Measurements from ENCODE around the gene RNU7-1.
A peak's percentile ranks its signal among the peaks of the same experiment; 100 is the strongest.

Gene RNU7-1

GRCh38 chr12:6962285-6963015 is 18.8 kb downstream of the RNU7-1 start:
- DNase-seq (ENCODE audit: low read depth): no peak
- no peak overlapping the region for H3K4me3 ChIP-seq (ENCODE audit: control insufficient read depth, low read depth, low read length)
- TF ChIP-seq CTCF (IDR thresholded peaks at IDR 0.05; ENCODE audit: control insufficient read depth, insufficient read depth, low read depth, low read length, missing control alignments): no peak

DNA sequence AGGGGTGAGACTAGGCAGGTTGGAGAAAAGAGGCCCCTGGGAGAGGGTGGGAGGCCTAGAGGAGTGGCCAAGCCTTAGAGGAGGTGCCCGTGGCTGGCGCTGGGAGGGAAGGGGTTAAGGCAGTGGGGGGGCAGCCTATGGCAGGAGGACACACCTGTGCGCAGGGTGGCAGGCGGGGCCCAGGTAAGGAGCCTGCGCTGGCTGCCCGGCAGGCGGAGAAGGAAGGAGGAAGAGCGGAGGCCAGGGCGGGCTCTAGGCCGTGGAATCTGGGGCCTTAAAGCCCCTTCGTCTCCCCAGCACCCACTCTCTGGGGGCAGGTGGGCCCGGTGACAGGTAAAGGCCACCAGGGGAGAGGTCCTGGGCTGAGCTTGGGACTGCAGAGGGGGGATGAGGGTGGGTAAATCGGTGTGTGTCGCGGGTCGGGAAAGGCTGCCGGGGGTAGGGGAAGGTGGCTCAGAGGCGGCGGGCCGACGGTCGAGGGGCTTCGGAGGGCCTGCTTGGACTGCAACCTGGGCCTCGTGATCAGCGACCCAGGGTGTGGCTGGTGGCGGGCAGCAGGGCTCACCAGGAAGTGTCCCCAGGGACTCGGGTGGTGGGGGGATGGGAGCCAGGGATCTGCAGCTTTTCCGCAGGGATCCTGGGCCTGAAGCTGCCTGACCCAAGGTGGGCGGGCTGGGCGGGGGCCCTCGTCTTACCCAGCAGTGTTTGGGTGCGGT is 19.6 kb downstream of the RNU7-1 start:
- no peak for DNase-seq (ENCODE audit: low read depth)

DNA sequence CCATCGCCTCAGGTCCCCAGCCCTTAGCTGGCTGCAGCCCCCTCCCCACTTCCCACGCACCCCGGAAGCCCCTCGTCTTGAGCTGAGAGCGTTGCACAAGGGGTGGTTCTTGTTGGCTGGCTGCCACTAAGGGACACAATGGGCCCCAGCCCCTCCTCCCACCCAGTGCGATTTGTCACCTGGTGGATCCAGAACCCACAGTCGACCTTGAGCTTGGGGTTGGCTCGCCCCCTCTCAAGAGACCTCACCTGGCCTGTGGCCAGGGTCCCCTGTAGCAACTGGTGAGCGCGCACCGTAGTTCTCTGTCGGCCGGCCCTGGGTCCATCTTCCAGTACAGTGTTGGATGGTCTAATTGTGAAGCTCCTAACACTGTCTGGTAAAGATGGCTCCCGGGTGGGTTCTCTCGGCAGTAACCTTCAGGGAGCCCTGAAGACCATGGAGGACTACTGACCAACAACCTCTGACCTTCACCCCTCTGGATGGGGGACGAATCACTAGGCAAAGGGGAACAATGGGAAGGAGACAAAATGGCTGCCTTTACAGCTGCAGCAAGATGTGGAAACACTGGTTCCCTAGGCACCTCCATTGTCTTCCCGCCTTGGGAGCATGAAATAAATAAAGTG is 20.3 kb downstream of the RNU7-1 start:
- no peak for DNase-seq (ENCODE audit: low read depth)
- no peak overlapping the region for H3K4me3 ChIP-seq (ENCODE audit: control insufficient read depth, low read depth, low read length)

More for the DNA sequence above, 19.6 kb downstream of the RNU7-1 start:
- no peak overlapping the region for H3K4me3 ChIP-seq (ENCODE audit: control insufficient read depth, low read depth, low read length)
- no peak for TF ChIP-seq CTCF (IDR thresholded peaks at IDR 0.05; ENCODE audit: control insufficient read depth, insufficient read depth, low read depth, low read length, missing control alignments)

DNA sequence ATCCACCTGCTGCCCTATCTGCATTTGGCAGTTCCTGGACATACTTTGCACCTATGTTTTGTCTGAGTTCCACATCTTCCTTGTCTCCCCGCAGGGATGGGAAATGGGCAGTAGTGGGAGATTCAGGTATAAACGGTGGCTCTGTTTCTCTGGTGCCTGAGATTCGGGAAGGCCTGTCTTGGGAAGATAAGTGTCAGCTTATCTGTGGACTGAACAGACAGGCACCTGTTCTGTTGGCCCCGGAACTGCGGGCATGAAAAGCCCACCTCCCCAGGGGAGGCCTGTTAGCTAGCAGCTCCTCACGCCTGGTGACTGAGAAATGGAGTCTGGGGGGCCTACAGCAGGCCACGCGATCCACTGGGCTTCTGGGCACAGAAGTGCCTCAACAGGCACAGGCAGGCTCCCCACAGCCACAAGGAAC is 21.0 kb downstream of the RNU7-1 start:
- no peak for TF ChIP-seq CTCF (IDR thresholded peaks at IDR 0.05; ENCODE audit: control insufficient read depth, insufficient read depth, low read depth, low read length, missing control alignments)
- DNase-seq (ENCODE audit: low read depth): no peak
- H3K4me3 ChIP-seq (ENCODE audit: control insufficient read depth, low read depth, low read length): no peak overlapping the region

More for the DNA sequence above, 20.3 kb downstream of the RNU7-1 start:
- no peak for TF ChIP-seq CTCF (IDR thresholded peaks at IDR 0.05; ENCODE audit: control insufficient read depth, insufficient read depth, low read depth, low read length, missing control alignments)

DNA sequence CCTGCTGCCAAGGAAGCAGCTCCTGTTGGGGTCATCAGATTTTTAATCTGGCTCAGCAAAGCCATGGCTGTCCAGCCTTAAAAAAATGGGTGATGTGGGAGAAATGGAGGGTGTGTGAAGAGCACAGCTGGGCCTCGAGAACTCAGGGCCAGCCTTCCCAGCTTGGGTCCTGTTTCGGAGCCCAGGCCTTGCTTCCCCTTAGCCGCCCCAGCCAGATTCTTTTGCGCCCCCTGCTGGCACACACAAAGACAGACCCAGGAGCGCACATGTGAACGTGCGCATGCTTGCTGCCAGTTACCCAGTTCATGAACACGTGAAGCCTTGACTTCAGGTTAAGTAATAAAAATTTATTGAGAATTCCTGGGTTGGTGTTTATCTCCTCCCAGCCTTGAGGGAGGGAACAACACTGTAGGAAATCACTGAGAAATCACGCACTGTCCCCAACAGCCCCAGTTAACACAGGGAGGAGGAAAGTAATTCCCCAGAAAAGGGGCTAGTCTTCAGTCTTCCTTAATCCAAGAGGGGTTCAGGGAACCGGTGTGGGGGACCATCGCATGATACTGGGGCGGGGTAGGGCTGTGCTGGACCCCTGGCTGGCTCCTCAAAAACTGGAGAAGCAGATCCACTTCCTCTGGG is 21.5 kb downstream of the RNU7-1 start:
- peak; percentile 94 for TF ChIP-seq CTCF (IDR thresholded peaks at IDR 0.05; ENCODE audit: control insufficient read depth, insufficient read depth, low read depth, low read length, missing control alignments)
- H3K4me3 ChIP-seq (ENCODE audit: control insufficient read depth, low read depth, low read length): no peak overlapping the region
- peak; percentile 55 for DNase-seq (ENCODE audit: low read depth)

GRCh38 chr12:6965714-6966113 is 22.1 kb downstream of the RNU7-1 start:
- no peak overlapping the region for H3K4me3 ChIP-seq (ENCODE audit: control insufficient read depth, low read depth, low read length)
- no peak for DNase-seq (ENCODE audit: low read depth)
- no peak for TF ChIP-seq CTCF (IDR thresholded peaks at IDR 0.05; ENCODE audit: control insufficient read depth, insufficient read depth, low read depth, low read length, missing control alignments)
